K562 (cell line): ENCODE measurements around the gene CETN1. TPM values are rescaled to one million over a fixed set of nuclear protein-coding genes. Genes with fewer than 3 reads are reported as not detected.

Source experiments
- ATAC-seq: fragments of 200-7000 bp; cut with Tn5 transposase; 3 replicates; pipeline ENCODE4 v1.9.1; 2020; ENCODE audit warnings: moderate library complexity
- BruUV-seq: library from RNA; stranded (reverse); fragments of 400-500 nt; replicated peaks from 2 replicates; lab custom pipeline; 2021; lab: Mats Ljungman, UMichigan
- CTCF ChIA-PET: fragments of 300-600 bp; formaldehyde crosslinking; extraction: SDS; loops from one replicate; lab custom pipeline; 2021; ENCODE audit warnings: low intra/inter-chr PET ratio; lab: Yijun Ruan, JAX
- POLR2A ChIA-PET: fragments of 300-600, 350-650 bp; sonication (Branson Sonifier 250); formaldehyde crosslinking; extraction: SDS; loops from one replicate; lab custom pipeline; 2021; ENCODE audit warnings: antibody characterized with exemption, inconsistent platforms; lab: Yijun Ruan, JAX
- DNase-seq, 4 experiments: peaks; one replicate each; pipeline versions ENCODE4 v3.0.0 to v3.0.0-alpha.2; 2011 to 2018; ENCODE audit warnings: low spot score in 3 of 4, mixed read lengths in 3 of 4; ENCODE audit errors: extremely low read depth in 1 of 4
- FAIRE-seq: peaks from 2 replicates; lab custom pipeline; 2011; peaks lifted over from hg19 to GRCh38; lab: Jason Lieb, UNC
- H2AFZ ChIP-seq: 2 replicates; pipeline ENCODE4 v1.6.0; 2011; ENCODE audit warnings: low read depth, low read length, control low read depth, inconsistent platforms
- H3K27ac ChIP-seq: fragments of 200-600 bp; 3 replicates; pipeline ENCODE4 v1.8.0; 2011; ENCODE audit warnings: low read depth, mild to moderate bottlenecking, control low read depth, inconsistent platforms, low read length, moderate library complexity, mixed read lengths; ENCODE audit errors: extremely low read depth
- H3K27me3 ChIP-seq, 2 experiments: fragments of 300-600 bp in 1 of 2; 2 replicates in 1 of 2; 3 replicates in 1 of 2; pipeline versions ENCODE4 v1.6.0 to v1.8.0; 2011; ENCODE audit warnings: inconsistent platforms in 2 of 2, low read length in 2 of 2, mild to moderate bottlenecking in 1 of 2, mixed read lengths in 1 of 2, moderate library complexity in 1 of 2; ENCODE audit not compliant: control insufficient read depth in 2 of 2, insufficient read depth in 2 of 2
- H3K36me3 ChIP-seq: fragments of 300-600 bp; 3 replicates; pipeline ENCODE4 v1.8.0; 2011; ENCODE audit warnings: mild to moderate bottlenecking, low read length, inconsistent platforms; ENCODE audit not compliant: control insufficient read depth, insufficient read depth
- H3K4me1 ChIP-seq, 2 experiments: fragments of 200-600 bp in 1 of 2; replicated peaks in 1 of 2; 2 replicates in 1 of 2; 3 replicates in 1 of 2; pipeline versions ENCODE4 v1.5.1 to v1.8.0; 2011; ENCODE audit warnings: inconsistent platforms in 2 of 2, low read length in 2 of 2, mild to moderate bottlenecking in 1 of 2, mixed read lengths in 1 of 2, moderate library complexity in 1 of 2; ENCODE audit not compliant: control insufficient read depth in 2 of 2, insufficient read depth in 2 of 2
- H3K4me2 ChIP-seq: 2 replicates; pipeline ENCODE4 v1.6.1; 2011; ENCODE audit warnings: low read length, control low read depth, inconsistent platforms, mixed read lengths; ENCODE audit not compliant: insufficient read depth
- H3K4me3 ChIP-seq: fragments of 200-600 bp; sonication (generic), shearing (Covaris generic); 2 replicates; pipeline ENCODE4 v1.5.1; 2016; ENCODE audit warnings: control low read depth, inconsistent platforms
- H3K79me2 ChIP-seq: fragments of 200-600 bp; 3 replicates; pipeline ENCODE4 v1.8.0; 2011; ENCODE audit warnings: low read length, inconsistent platforms; ENCODE audit not compliant: control insufficient read depth, insufficient read depth
- H3K9ac ChIP-seq, 2 experiments: 2 replicates each; pipeline versions ENCODE4 v1.6.0 to v1.6.1; 2011; ENCODE audit warnings: low read depth in 2 of 2, low read length in 2 of 2, control low read depth in 1 of 2, inconsistent platforms in 1 of 2, mild to moderate bottlenecking in 1 of 2, mixed read lengths in 1 of 2; ENCODE audit not compliant: insufficient read depth in 1 of 2
- H3K9me1 ChIP-seq: one replicate; pipeline ENCODE4 v1.6.0; 2011; ENCODE audit warnings: inconsistent platforms, mild to moderate bottlenecking, low read length, moderate library complexity; ENCODE audit not compliant: control insufficient read depth, insufficient read depth
- H3K9me3 ChIP-seq: replicated peaks from 2 replicates; pipeline ENCODE4 v1.5.1; 2011; ENCODE audit warnings: low read depth, low read length, inconsistent platforms; ENCODE audit not compliant: control insufficient read depth, insufficient read depth
- H4K20me1 ChIP-seq: replicated peaks from 2 replicates; pipeline ENCODE4 v1.6.1; 2011; ENCODE audit warnings: low read length, inconsistent platforms, mixed read lengths; ENCODE audit not compliant: control insufficient read depth, insufficient read depth
- ETS2 ChIP-seq: IDR thresholded peaks from 2 replicates; pipeline ENCODE4 v1.6.1; 2016; ENCODE audit warnings: borderline replicate concordance, missing genetic modification characterization, mild to moderate bottlenecking, moderate library complexity, missing compliant biosample characterization; ENCODE audit not compliant: poor library complexity, severe bottlenecking
- LCOR ChIP-seq: sonication (generic); formaldehyde crosslinking; IDR thresholded peaks from 2 replicates; pipeline ENCODE4 v1.8.0; 2022; ENCODE audit warnings: mild to moderate bottlenecking, missing genetic modification reagents
- NR2C2 ChIP-seq, 2 experiments: fragments of 200-800 bp in 1 of 2; sonication (Bioruptor generic) in 1 of 2; sonication (generic) in 1 of 2; formaldehyde crosslinking in 1 of 2; IDR thresholded peaks; 2 replicates each; pipeline versions ENCODE4 v1.6.1 to v1.8.0; 2016 to 2022; ENCODE audit warnings: mild to moderate bottlenecking in 1 of 2, missing compliant biosample characterization in 1 of 2, missing genetic modification characterization in 1 of 2, missing genetic modification reagents in 1 of 2
- PYGO2 ChIP-seq: fragments of 450-650 bp; IDR thresholded peaks from 2 replicates; pipeline ENCODE4 v1.6.1; 2016; ENCODE audit warnings: mild to moderate bottlenecking, missing genetic modification characterization, moderate library complexity, missing compliant biosample characterization
- WGBS: fragments of 100-300 bp; shearing (Covaris generic); methylation state at CpG from one replicate; pipeline ENCODE4 v1.1.6; 2016; ENCODE audit warnings: low coverage, mixed read lengths; ENCODE audit not compliant: insufficient coverage; ENCODE audit errors: missing lambda C conversion rate; 5-methylcytosine and 5-hydroxymethylcytosine counted together
- in situ Hi-C: fragments of 300-500 bp; cut with MboI; formaldehyde crosslinking; loops from 4 replicates; pipeline ENCODE4 v1.15.0; 2018; ENCODE audit warnings: inconsistent platforms, mixed read lengths
- intact Hi-C: fragments of 100-400 bp; cut with micrococcal nuclease; formaldehyde crosslinking; loops from 2 replicates; pipeline ENCODE4 v1.14.2; 2022
- polyA plus RNA-seq, 8 experiments: library from polyadenylated mRNA; depleted of rRNA in 4 of 8; stranded (reverse) in 5 of 8; unstranded in 3 of 8; fragments of >200 nt; fragmentation: Nextera tagmentation in 2 of 8; fragmentation: Illumina TruSeq in 1 of 8; extraction: Ambion mirVana in 2 of 8; extraction: Trizol in 1 of 8; gene quantifications; 2 replicates each; pipeline versions ENCODE4 v1.2.1 to v1.2.3, GENCODE V29; 2011 to 2014; ENCODE audit warnings: inconsistent platforms in 1 of 8, missing spikeins in 1 of 8
- total RNA-seq, 7 experiments: library from RNA; depleted of rRNA in 6 of 7; stranded (reverse); fragments of >200 nt in 6 of 7; fragmentation: Illumina TruSeq in 2 of 7; extraction: Trizol in 2 of 7; gene quantifications; 2 replicates each; pipeline versions ENCODE4 v1.2.1 to v1.2.3, GENCODE V29; 2011 to 2021; ENCODE audit warnings: low replicate concordance in 1 of 7
- TF ChIP-seq, protein P1 (sequence below): fragments of 450-650 bp; IDR thresholded peaks from 2 replicates; pipeline ENCODE4 v1.6.1; 2014; ENCODE audit warnings: low read depth, mild to moderate bottlenecking, moderate library complexity, borderline replicate concordance
- TF ChIP-seq, protein P2 (sequence below): sonication (generic); formaldehyde crosslinking; IDR thresholded peaks from 2 replicates; pipeline ENCODE4 v1.8.1; 2023; ENCODE audit warnings: mild to moderate bottlenecking, missing genetic modification reagents, moderate library complexity
- TF ChIP-seq, protein P3 (sequence below): sonication (generic); IDR thresholded peaks from 2 replicates; pipeline ENCODE4 v1.6.1; 2016

Gene CETN1
- total and polyA plus RNA-seq, 9 of the 15 experiments (the other 6 are each of a cell fraction or from before 2014, with no cell fraction given): 0.07 to 0.34 (median 0.19) TPM; not detected in 3

DNA sequence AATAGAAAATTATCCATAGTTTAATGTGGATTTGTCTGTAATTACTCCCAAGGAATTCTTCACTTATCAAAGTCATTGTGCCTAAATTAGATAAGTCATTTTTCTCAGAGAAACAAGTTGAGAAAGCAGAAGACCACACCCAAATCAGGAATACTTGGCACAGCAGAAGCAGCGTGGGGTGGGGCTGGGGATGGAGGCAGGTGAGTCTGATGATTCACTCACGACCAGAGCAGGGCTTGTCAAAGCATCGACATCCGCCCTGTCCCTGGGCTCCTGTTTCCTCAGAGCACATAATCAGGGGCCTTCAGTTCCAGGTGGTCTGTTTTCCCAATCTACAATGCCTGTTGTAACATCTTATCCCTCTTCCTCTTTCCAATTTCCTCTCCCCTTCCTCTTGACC is 48.2 kb upstream of the CETN1 start:
- Histone ChIP-seq H3K27me3 (peaks cover 5 to 6% of the 10 kb centered on the region in 2 experiments; a peak in 2 of 5 replicates), H3K27ac (no peak overlapping the region), H3K79me2 (no peaks in the 10 kb centered on the region), H3K9me3 (no peaks in the 10 kb centered on the region), H4K20me1 (no peaks in the 10 kb centered on the region), H3K9ac (no peak overlapping the region), H2AFZ (no peak overlapping the region), H3K4me3 (no peak overlapping the region), H3K4me1 (no peaks in the 10 kb centered on the region; a peak in 2 of 5 replicates), H3K36me3 (no peaks in the 10 kb centered on the region), H3K9me1 (no peaks in the 10 kb centered on the region), H3K4me2 (no peak overlapping the region)
- TF ChIP-seq, protein P1, sequence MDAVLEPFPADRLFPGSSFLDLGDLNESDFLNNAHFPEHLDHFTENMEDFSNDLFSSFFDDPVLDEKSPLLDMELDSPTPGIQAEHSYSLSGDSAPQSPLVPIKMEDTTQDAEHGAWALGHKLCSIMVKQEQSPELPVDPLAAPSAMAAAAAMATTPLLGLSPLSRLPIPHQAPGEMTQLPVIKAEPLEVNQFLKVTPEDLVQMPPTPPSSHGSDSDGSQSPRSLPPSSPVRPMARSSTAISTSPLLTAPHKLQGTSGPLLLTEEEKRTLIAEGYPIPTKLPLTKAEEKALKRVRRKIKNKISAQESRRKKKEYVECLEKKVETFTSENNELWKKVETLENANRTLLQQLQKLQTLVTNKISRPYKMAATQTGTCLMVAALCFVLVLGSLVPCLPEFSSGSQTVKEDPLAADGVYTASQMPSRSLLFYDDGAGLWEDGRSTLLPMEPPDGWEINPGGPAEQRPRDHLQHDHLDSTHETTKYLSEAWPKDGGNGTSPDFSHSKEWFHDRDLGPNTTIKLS: no peak
- no peak for TF ChIP-seq PYGO2 (tag)
- no peak for TF ChIP-seq ETS2 (tag)
- TF ChIP-seq, protein P2, sequence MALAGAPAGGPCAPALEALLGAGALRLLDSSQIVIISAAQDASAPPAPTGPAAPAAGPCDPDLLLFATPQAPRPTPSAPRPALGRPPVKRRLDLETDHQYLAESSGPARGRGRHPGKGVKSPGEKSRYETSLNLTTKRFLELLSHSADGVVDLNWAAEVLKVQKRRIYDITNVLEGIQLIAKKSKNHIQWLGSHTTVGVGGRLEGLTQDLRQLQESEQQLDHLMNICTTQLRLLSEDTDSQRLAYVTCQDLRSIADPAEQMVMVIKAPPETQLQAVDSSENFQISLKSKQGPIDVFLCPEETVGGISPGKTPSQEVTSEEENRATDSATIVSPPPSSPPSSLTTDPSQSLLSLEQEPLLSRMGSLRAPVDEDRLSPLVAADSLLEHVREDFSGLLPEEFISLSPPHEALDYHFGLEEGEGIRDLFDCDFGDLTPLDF (CRISPR knock-in tag): no peak
- TF ChIP-seq, protein P3, sequence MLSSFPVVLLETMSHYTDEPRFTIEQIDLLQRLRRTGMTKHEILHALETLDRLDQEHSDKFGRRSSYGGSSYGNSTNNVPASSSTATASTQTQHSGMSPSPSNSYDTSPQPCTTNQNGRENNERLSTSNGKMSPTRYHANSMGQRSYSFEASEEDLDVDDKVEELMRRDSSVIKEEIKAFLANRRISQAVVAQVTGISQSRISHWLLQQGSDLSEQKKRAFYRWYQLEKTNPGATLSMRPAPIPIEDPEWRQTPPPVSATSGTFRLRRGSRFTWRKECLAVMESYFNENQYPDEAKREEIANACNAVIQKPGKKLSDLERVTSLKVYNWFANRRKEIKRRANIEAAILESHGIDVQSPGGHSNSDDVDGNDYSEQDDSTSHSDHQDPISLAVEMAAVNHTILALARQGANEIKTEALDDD: no peak
- no peak for TF ChIP-seq LCOR (CRISPR knock-in tag)
- no peak for TF ChIP-seq NR2C2 (CRISPR knock-in tag; IDR thresholded peaks at IDR 0.05)
- TF ChIP-seq NR2C2 (tag; IDR thresholded peaks at IDR 0.05): no peak
- ChIA-PET CTCF (no interaction called here), POLR2A (interaction anchor here (2.2 kb wide), 1 partner anchor 13 kb away, joined by 5 read pairs; no protein-coding TSS in a partner anchor)
- BruUV-seq: no TSS peak
- WGBS: 6% methylated on average over 4 of the region's 4 CpGs
- ATAC-seq (no peak), FAIRE-seq (no peak), DNase-seq (no peak)
- intact Hi-C loops: no loop called here
- in situ Hi-C loops: no loop called here
